Astrocyte (in vitro differentiated cells and primary cell): ENCODE results near the gene PPP2R3A. TPM values are rescaled to one million over a fixed set of nuclear protein-coding genes. Genes with fewer than 3 reads are reported as not detected.

Source experiments
- DNase-seq: peaks from one replicate; pipeline ENCODE4 v3.0.0-alpha.2; 2010; ENCODE audit warnings: low read depth
- FAIRE-seq: peaks from 2 replicates; lab custom pipeline; 2011; peaks lifted over from hg19 to GRCh38; lab: Jason Lieb, UNC
- H2AFZ ChIP-seq: 2 replicates; pipeline ENCODE4 v1.6.0; 2012; ENCODE audit warnings: low read depth, low read length, inconsistent platforms
- H3K27ac ChIP-seq: 2 replicates; pipeline ENCODE4 v1.5.1; 2011; ENCODE audit warnings: low read depth, low read length, inconsistent platforms
- H3K27me3 ChIP-seq: 2 replicates; pipeline ENCODE4 v1.6.0; 2011; ENCODE audit warnings: low read length, inconsistent platforms; ENCODE audit not compliant: insufficient read depth
- H3K36me3 ChIP-seq: 2 replicates; pipeline ENCODE4 v1.5.1; 2011; ENCODE audit warnings: low read length, inconsistent platforms; ENCODE audit not compliant: insufficient read depth
- H3K4me1 ChIP-seq: 2 replicates; pipeline ENCODE4 v1.5.1; 2011; ENCODE audit warnings: low read length, inconsistent platforms; ENCODE audit not compliant: insufficient read depth
- H3K4me2 ChIP-seq: 2 replicates; pipeline ENCODE4 v1.6.0; 2012; ENCODE audit warnings: low read length, inconsistent platforms
- H3K4me3 ChIP-seq: 2 replicates; pipeline ENCODE4 v1.5.1; 2011; ENCODE audit warnings: low read depth, mild to moderate bottlenecking, low read length, inconsistent platforms; ENCODE audit not compliant: insufficient read depth
- H3K79me2 ChIP-seq: 2 replicates; pipeline ENCODE4 v1.6.0; 2012; ENCODE audit warnings: mild to moderate bottlenecking, low read length, inconsistent platforms; ENCODE audit not compliant: insufficient read depth
- H3K9ac ChIP-seq: 2 replicates; pipeline ENCODE4 v1.6.0; 2012; ENCODE audit warnings: mild to moderate bottlenecking, low read length, inconsistent platforms
- H3K9me3 ChIP-seq: 2 replicates; pipeline ENCODE4 v1.5.1; 2012; ENCODE audit warnings: low read depth, mild to moderate bottlenecking, low read length, inconsistent platforms; ENCODE audit not compliant: insufficient read depth
- H4K20me1 ChIP-seq: 2 replicates; pipeline ENCODE4 v1.6.0; 2012; ENCODE audit warnings: low read length, inconsistent platforms; ENCODE audit not compliant: insufficient read depth
- H3K27ac Mint-ChIP-seq: one replicate; pipeline ENCODE4 v1.8.0; 2021; ENCODE audit warnings: mild to moderate bottlenecking, mixed read lengths; ENCODE audit not compliant: unreplicated experiment
- H3K27me3 Mint-ChIP-seq: one replicate; pipeline ENCODE4 v1.8.0; 2021; ENCODE audit warnings: low read depth, mixed read lengths; ENCODE audit not compliant: unreplicated experiment
- H3K36me3 Mint-ChIP-seq: one replicate; pipeline ENCODE4 v1.8.0; 2021; ENCODE audit warnings: low read depth, mixed read lengths; ENCODE audit not compliant: unreplicated experiment
- H3K4me1 Mint-ChIP-seq: one replicate; pipeline ENCODE4 v1.8.0; 2021; ENCODE audit warnings: low read depth, mixed read lengths; ENCODE audit not compliant: unreplicated experiment
- H3K4me3 Mint-ChIP-seq: one replicate; pipeline ENCODE4 v1.8.0; 2021; ENCODE audit warnings: mild to moderate bottlenecking, moderate library complexity, mixed read lengths; ENCODE audit not compliant: unreplicated experiment
- H3K9me3 Mint-ChIP-seq: one replicate; pipeline ENCODE4 v1.8.0; 2021; ENCODE audit warnings: mild to moderate bottlenecking, mixed read lengths; ENCODE audit not compliant: unreplicated experiment
- CTCF ChIP-seq: IDR thresholded peaks from 2 replicates; pipeline ENCODE4 v1.5.1; 2011; ENCODE audit warnings: low read depth, mild to moderate bottlenecking, inconsistent platforms, low read length, moderate library complexity; ENCODE audit not compliant: insufficient read depth
- EZH2 ChIP-seq: IDR thresholded peaks from 2 replicates; pipeline ENCODE4 v1.6.1; 2012; ENCODE audit warnings: mild to moderate bottlenecking, low read length, inconsistent platforms; ENCODE audit not compliant: insufficient read depth
- total RNA-seq: library from RNA; stranded (reverse); gene quantifications from 2 replicates; pipeline ENCODE4 v1.2.1, GENCODE V29; 2021

Gene PPP2R3A
- total RNA-seq, 1 donor from 2014 or later: 18.7 TPM

- Histone ChIP-seq H3K27me3 (no peaks in the 10 kb centered on the region), H4K20me1 (peaks cover 94% of the 10 kb centered on the region), H3K4me1 (peaks cover 5% of the 10 kb centered on the region), H3K4me2 (peak overlapping the region; percentile 24), H3K4me3 (no peak overlapping the region), H3K9ac (no peak overlapping the region), H2AFZ (no peak overlapping the region), H3K27ac (peak overlapping the region; percentile 1), H3K9me3 (no peaks in the 10 kb centered on the region), H3K36me3 (no peaks in the 10 kb centered on the region), H3K79me2 (peaks cover 100% of the 10 kb centered on the region)
- Mint-ChIP-seq H3K4me3 (no peak overlapping the region), H3K27ac (peak overlapping the region; percentile 2), H3K27me3 (no peaks in the 10 kb centered on the region), H3K4me1 (peaks cover 9% of the 10 kb centered on the region), H3K36me3 (no peaks in the 10 kb centered on the region), H3K9me3 (no peaks in the 10 kb centered on the region)
- no peak for TF ChIP-seq CTCF
- TF ChIP-seq EZH2: no peak
- DNase-seq (no peak), FAIRE-seq (no peak)
These were observed 205.6 kb downstream of the PPP2R3A start for GRCh38 chr3:136171097-136171542.

- Histone ChIP-seq H3K9me3 (no peaks in the 10 kb centered on the region), H3K27me3 (no peaks in the 10 kb centered on the region), H3K4me2 (no peak overlapping the region), H4K20me1 (peaks cover 94% of the 10 kb centered on the region), H3K79me2 (peaks cover 100% of the 10 kb centered on the region), H3K36me3 (no peaks in the 10 kb centered on the region), H3K9ac (no peak overlapping the region), H3K27ac (no peak overlapping the region), H2AFZ (no peak overlapping the region), H3K4me1 (peaks cover 5% of the 10 kb centered on the region), H3K4me3 (no peak overlapping the region)
- Mint-ChIP-seq H3K27ac (no peak overlapping the region), H3K4me3 (no peak overlapping the region), H3K9me3 (no peaks in the 10 kb centered on the region), H3K27me3 (no peaks in the 10 kb centered on the region), H3K36me3 (no peaks in the 10 kb centered on the region), H3K4me1 (peaks cover 7% of the 10 kb centered on the region)
- no peak for FAIRE-seq
- TF ChIP-seq CTCF (no peak), EZH2 (no peak)
- no peak for DNase-seq
These were observed 208.5 kb downstream of the PPP2R3A start for GRCh38 chr3:136173939-136174490.

GRCh38 chr3:136177876-136178275 lies 212.3 kb downstream of the PPP2R3A start:
- no peak for FAIRE-seq
- no peaks in the 10 kb centered on the region for H3K9me3 Mint-ChIP-seq

More at GRCh38 chr3:136177876-136178275, 212.3 kb downstream of the PPP2R3A start:
- peaks cover 7% of the 10 kb centered on the region for H3K4me1 Mint-ChIP-seq
- H3K27me3 Mint-ChIP-seq: no peaks in the 10 kb centered on the region
- H3K27me3 ChIP-seq: no peaks in the 10 kb centered on the region
- no peak overlapping the region for H3K9ac ChIP-seq
- H3K4me3 Mint-ChIP-seq: no peak overlapping the region
- H3K4me1 ChIP-seq: no peaks in the 10 kb centered on the region
- no peak overlapping the region for H3K27ac ChIP-seq
- H3K79me2 ChIP-seq: peaks cover 99% of the 10 kb centered on the region
- no peaks in the 10 kb centered on the region for H3K9me3 ChIP-seq
- no peaks in the 10 kb centered on the region for H3K36me3 ChIP-seq
- H3K27ac Mint-ChIP-seq: no peak overlapping the region
- TF ChIP-seq EZH2 (no peak), CTCF (no peak)
- H4K20me1 ChIP-seq: peaks cover 93% of the 10 kb centered on the region
- no peak overlapping the region for H3K4me2 ChIP-seq
- no peaks in the 10 kb centered on the region for H3K36me3 Mint-ChIP-seq
- no peak for DNase-seq
- H3K4me3 ChIP-seq: no peak overlapping the region
- no peak overlapping the region for H2AFZ ChIP-seq
